HG03432 (cell line): ENCODE results near the gene KCND2.

Source experiments
- ATAC-seq: cut with Tn5 transposase; IDR thresholded peaks from one replicate; pipeline ENCODE4 v1.9.1; 2021; ENCODE audit warnings: mild to moderate bottlenecking, moderate library complexity; ENCODE audit not compliant: unreplicated experiment

The KCND2 gene

GRCh38 chr7:120480472-120480871, 207.5 kb downstream of the KCND2 start:
- ATAC-seq = no peak

GRCh38 chr7:120480930-120481329, 208.0 kb downstream of the KCND2 start:
- ATAC-seq = no peak

- ATAC-seq = no peak
Measured at GRCh38 chr7:120486164-120486563, 213.2 kb downstream of the KCND2 start.

- ATAC-seq = no peak
Measured at GRCh38 chr7:120502132-120502531, 229.2 kb downstream of the KCND2 start.

- no peak for ATAC-seq
Measured at GRCh38 chr7:120502825-120503224, 229.8 kb downstream of the KCND2 start.

GRCh38 chr7:120504386-120504785, 231.4 kb downstream of the KCND2 start:
- no peak for ATAC-seq

- no peak for ATAC-seq
Measured at GRCh38 chr7:120505770-120506169, 232.8 kb downstream of the KCND2 start.

GRCh38 chr7:120512701-120513100, 239.7 kb downstream of the KCND2 start:
- no peak for ATAC-seq

GRCh38 chr7:120519224-120519623, 246.2 kb downstream of the KCND2 start:
- ATAC-seq = peak; percentile 51

GRCh38 chr7:120521761-120522737, 249.1 kb downstream of the KCND2 start:
- no peak for ATAC-seq

GRCh38 chr7:120523985-120524384, 251.0 kb downstream of the KCND2 start:
- no peak for ATAC-seq

GRCh38 chr7:120526902-120527509, 254.0 kb downstream of the KCND2 start:
- ATAC-seq = no peak

- no peak for ATAC-seq
Measured at GRCh38 chr7:120529736-120530135, 256.8 kb downstream of the KCND2 start.

- ATAC-seq = no peak
Measured at GRCh38 chr7:120538335-120538734, 265.4 kb downstream of the KCND2 start.

GRCh38 chr7:120539321-120539720, 266.3 kb downstream of the KCND2 start:
- ATAC-seq = no peak

GRCh38 chr7:120547605-120548004, 274.6 kb downstream of the KCND2 start:
- peak; percentile 39 for ATAC-seq

GRCh38 chr7:120550494-120551048, 277.6 kb downstream of the KCND2 start:
- peak; percentile 45 for ATAC-seq

- peak; percentile 47 for ATAC-seq
Measured at GRCh38 chr7:120553491-120553890, 280.5 kb downstream of the KCND2 start.

GRCh38 chr7:120554960-120555571, 282.1 kb downstream of the KCND2 start:
- peak; percentile 61 for ATAC-seq

GRCh38 chr7:120564145-120564544, 291.2 kb downstream of the KCND2 start:
- ATAC-seq = no peak

- ATAC-seq = no peak
Measured at GRCh38 chr7:120567204-120567603, 294.2 kb downstream of the KCND2 start.
